ENCODE data around the gene FYCO1. TPM values are rescaled to one million over a fixed set of nuclear protein-coding genes. Genes with fewer than 3 reads are reported as not detected.

The FYCO1 gene
- total RNA-seq, 6 donors from 2014 or later: 37.5 to 84.9 (median 45.3) TPM

GRCh38 chr3:45985532-45986302, 9.9 kb downstream of the FYCO1 start:
- H3K9me3 ChIP-seq: no peaks in the 10 kb centered on the region
- H3K27me3 ChIP-seq: no peaks in the 10 kb centered on the region
- peak overlapping the region; percentile 51 to 86 (median 79) for H3K27ac ChIP-seq
- peaks cover 41 to 67% (median 50%) of the 10 kb centered on the region in 4 donors for H3K4me1 ChIP-seq
- DNase-seq (no peak), ATAC-seq (ENCODE audit: low FRiP score in 2 of 2) (no peak)
- H3K36me3 ChIP-seq: peaks cover 10 to 41% (median 35%) of the 10 kb centered on the region in 4 donors
- no peak overlapping the region for H3K4me3 ChIP-seq
- 78 to 90% methylated on average over 13 of the region's 13 CpGs for WGBS, 2 donors
- TF ChIP-seq EP300 (IDR thresholded peaks at IDR 0.05): no peak
- no peak for TF ChIP-seq POLR2AphosphoS5 (IDR thresholded peaks at IDR 0.05)
- no peak for TF ChIP-seq CTCF (IDR thresholded peaks at IDR 0.05)
- no peak for TF ChIP-seq POLR2A (IDR thresholded peaks at IDR 0.05)

GRCh38 chr3:45984331-45985312, 11.0 kb downstream of the FYCO1 start:
- Histone ChIP-seq H3K9me3 (no peaks in the 10 kb centered on the region), H3K27me3 (no peaks in the 10 kb centered on the region), H3K4me1 (peaks cover 41 to 57% (median 47%) of the 10 kb centered on the region in 4 donors), H3K27ac (peak overlapping the region; percentile 40 to 86 (median 66)), H3K4me3 (no peak overlapping the region), H3K36me3 (peaks cover 14 to 52% (median 41%) of the 10 kb centered on the region in 4 donors)
- no peak for ATAC-seq (ENCODE audit: low FRiP score in 2 of 2)
- TF ChIP-seq POLR2AphosphoS5 (IDR thresholded peaks at IDR 0.05) (no peak), CTCF (IDR thresholded peaks at IDR 0.05) (no peak), POLR2A (IDR thresholded peaks at IDR 0.05) (no peak), EP300 (IDR thresholded peaks at IDR 0.05) (no peak)
- 76 to 88% methylated on average over 8 of the region's 8 CpGs for WGBS, 2 donors
- no peak for DNase-seq

- Histone ChIP-seq H3K4me1 (peaks cover 36 to 55% (median 42%) of the 10 kb centered on the region in 4 donors), H3K9me3 (no peaks in the 10 kb centered on the region), H3K27me3 (no peaks in the 10 kb centered on the region), H3K36me3 (peaks cover 14 to 59% (median 47%) of the 10 kb centered on the region in 4 donors), H3K4me3 (no peak overlapping the region), H3K27ac (no peak overlapping the region)
- WGBS, 2 donors: 84 to 92% methylated on average over 3 of the region's 3 CpGs
- ATAC-seq (ENCODE audit: low FRiP score in 2 of 2): no peak
- TF ChIP-seq EP300 (IDR thresholded peaks at IDR 0.05) (no peak), CTCF (IDR thresholded peaks at IDR 0.05) (no peak), POLR2A (IDR thresholded peaks at IDR 0.05) (no peak), POLR2AphosphoS5 (IDR thresholded peaks at IDR 0.05) (no peak)
- DNase-seq: no peak
Observed at GRCh38 chr3:45983770-45984169, 11.9 kb downstream of the FYCO1 start.

GRCh38 chr3:45981346-45982074, 14.1 kb downstream of the FYCO1 start:
- WGBS, 2 donors: 75 to 77% methylated on average over 2 of the region's 2 CpGs

More at GRCh38 chr3:45981346-45982074, 14.1 kb downstream of the FYCO1 start:
- H3K36me3 ChIP-seq: peaks cover 14 to 74% (median 47%) of the 10 kb centered on the region in 4 donors
- H3K4me3 ChIP-seq: no peak overlapping the region
- peak overlapping the region in 1 of 4 donors; percentile 7 for H3K27ac ChIP-seq
- no peaks in the 10 kb centered on the region for H3K27me3 ChIP-seq
- H3K4me1 ChIP-seq: peaks cover 17 to 46% (median 22%) of the 10 kb centered on the region in 4 donors
- DNase-seq (no peak), ATAC-seq (ENCODE audit: low FRiP score in 2 of 2) (no peak)
- TF ChIP-seq CTCF (IDR thresholded peaks at IDR 0.05): no peak
- no peak for TF ChIP-seq POLR2AphosphoS5 (IDR thresholded peaks at IDR 0.05)
- TF ChIP-seq EP300 (IDR thresholded peaks at IDR 0.05): no peak
- no peak for TF ChIP-seq POLR2A (IDR thresholded peaks at IDR 0.05)
- H3K9me3 ChIP-seq: no peaks in the 10 kb centered on the region
